A549 treated with Hydrocortisone at 1 μM for 4 hours (cell line): ENCODE measurements around the gene CMTM6. TPM values are rescaled to one million over a fixed set of nuclear protein-coding genes. Genes with fewer than 3 reads are reported as not detected.

Source experiments
- total RNA-seq: library from RNA; stranded (reverse); fragments of 200-300 nt; extraction: Qiagen RNA extraction; gene quantifications from 5 replicates; pipeline ENCODE4 v1.2.3, GENCODE V29; 2022

The CMTM6 gene, protein sequence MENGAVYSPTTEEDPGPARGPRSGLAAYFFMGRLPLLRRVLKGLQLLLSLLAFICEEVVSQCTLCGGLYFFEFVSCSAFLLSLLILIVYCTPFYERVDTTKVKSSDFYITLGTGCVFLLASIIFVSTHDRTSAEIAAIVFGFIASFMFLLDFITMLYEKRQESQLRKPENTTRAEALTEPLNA
- 33.8 to 49.5 TPM (median 40.3 TPM) in 5 replicates for total RNA-seq

DNA sequence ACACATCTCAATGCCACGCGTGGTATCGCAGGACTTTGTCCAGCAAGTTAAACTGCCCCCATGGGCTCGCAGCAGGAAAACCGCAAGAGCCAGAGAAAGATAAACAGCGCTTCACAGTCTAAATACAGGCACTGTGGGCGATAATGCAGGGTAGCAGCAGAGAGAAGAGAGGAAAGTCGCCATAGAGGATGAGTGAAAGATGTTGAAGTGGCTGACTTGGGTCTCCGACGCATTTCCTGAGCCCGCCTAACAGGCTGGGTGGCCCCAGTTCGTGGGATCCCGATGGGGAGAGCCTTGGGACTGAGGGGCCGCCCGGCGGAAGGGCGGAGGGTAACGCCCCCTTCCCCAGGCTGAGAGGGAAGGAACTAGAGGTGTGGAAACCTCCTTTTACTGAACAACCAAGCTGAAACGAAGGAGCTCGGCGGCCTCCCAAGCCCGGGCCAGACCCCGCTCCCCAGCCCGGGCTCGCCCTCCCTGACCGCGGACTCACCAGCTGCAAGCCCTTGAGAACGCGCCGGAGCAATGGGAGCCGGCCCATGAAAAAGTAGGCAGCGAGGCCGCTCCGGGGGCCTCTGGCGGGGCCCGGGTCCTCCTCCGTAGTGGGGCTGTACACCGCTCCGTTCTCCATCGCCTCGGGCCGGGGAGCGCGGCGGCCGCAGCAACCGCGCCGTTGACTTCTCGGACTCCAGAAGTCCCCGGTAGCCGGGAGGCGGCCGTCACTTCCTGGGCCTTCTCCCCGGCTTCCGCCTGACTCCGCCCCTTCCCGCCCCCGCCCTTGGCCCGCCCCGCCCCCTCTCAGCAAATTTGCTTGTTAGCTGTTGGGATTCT is at the start of gene CMTM6:
TSS of gene CMTM6 (minus strand) at position 735 of the 828 bp plus-strand sequence. CDS start at position 628, 107 bp downstream.

Other genes with a start within 250 kb of the CMTM6 start
- gene CMTM7, start 111.0 kb downstream of the CMTM6 start, total RNA-seq = 22.0 to 38.3 TPM (median 35.2 TPM) in 5 replicates
- 38.5 to 48.1 TPM (median 40.8 TPM) in 5 replicates for gene DYNC1LI1, start 68.0 kb upstream of the CMTM6 start, total RNA-seq
- gene CNOT10, start 182.3 kb upstream of the CMTM6 start, total RNA-seq = 25.8 to 31.5 TPM (median 28.9 TPM) in 5 replicates